Activated T-helper 1 cell treated with anti-CD3 and anti-CD28 coated beads, Interleukin-12 subunit alpha, Interleukin-12 subunit beta, Interleukin-2, Interleukin-4 antibody, amounts not matched to agents 30 ng/mL and 10 ng/mL and 1 ng/mL, durations not matched to agents 14 hours and 24 hours and 36 hours (primary cell): ENCODE measurements around the gene FXYD1. TPM values are rescaled to one million over a fixed set of nuclear protein-coding genes. Genes with fewer than 3 reads are reported as not detected.
"Not testable (repeated sequence)": the region's sequence is repeated elsewhere in the genome, so short reads cannot be mapped to it uniquely, and the experiment has no call there.

Experiments
- DNase-seq: peaks from one replicate; pipeline ENCODE4 v3.0.0; 2021; ENCODE audit warnings: low spot score
- H3K27ac Mint-ChIP-seq: one replicate; pipeline ENCODE4 v1.8.0; 2021; ENCODE audit warnings: mild to moderate bottlenecking, mixed read lengths
- H3K27me3 Mint-ChIP-seq: one replicate; pipeline ENCODE4 v1.8.0; 2022; ENCODE audit warnings: mild to moderate bottlenecking, moderate library complexity, mixed read lengths; ENCODE audit not compliant: insufficient read depth
- H3K36me3 Mint-ChIP-seq: one replicate; pipeline ENCODE4 v1.8.0; 2021; ENCODE audit warnings: low read depth, mixed read lengths
- H3K4me1 Mint-ChIP-seq: one replicate; pipeline ENCODE4 v1.8.0; 2021; ENCODE audit warnings: low read depth, mixed read lengths
- H3K4me3 Mint-ChIP-seq: one replicate; pipeline ENCODE4 v1.8.0; 2021; ENCODE audit warnings: mild to moderate bottlenecking, moderate library complexity, mixed read lengths
- H3K9me3 Mint-ChIP-seq: one replicate; pipeline ENCODE4 v1.8.0; 2021; ENCODE audit warnings: mixed read lengths
- intact Hi-C: fragments of 100-400 bp; cut with micrococcal nuclease; formaldehyde crosslinking; loops from one replicate; pipeline ENCODE4 v1.15.1; 2024
- total RNA-seq: library from RNA; stranded (reverse); gene quantifications from 2 replicates; pipeline ENCODE4 v1.2.3, GENCODE V29; 2022

Gene FXYD1
- total RNA-seq, 1 donor from 2014 or later, result not detected

DNA sequence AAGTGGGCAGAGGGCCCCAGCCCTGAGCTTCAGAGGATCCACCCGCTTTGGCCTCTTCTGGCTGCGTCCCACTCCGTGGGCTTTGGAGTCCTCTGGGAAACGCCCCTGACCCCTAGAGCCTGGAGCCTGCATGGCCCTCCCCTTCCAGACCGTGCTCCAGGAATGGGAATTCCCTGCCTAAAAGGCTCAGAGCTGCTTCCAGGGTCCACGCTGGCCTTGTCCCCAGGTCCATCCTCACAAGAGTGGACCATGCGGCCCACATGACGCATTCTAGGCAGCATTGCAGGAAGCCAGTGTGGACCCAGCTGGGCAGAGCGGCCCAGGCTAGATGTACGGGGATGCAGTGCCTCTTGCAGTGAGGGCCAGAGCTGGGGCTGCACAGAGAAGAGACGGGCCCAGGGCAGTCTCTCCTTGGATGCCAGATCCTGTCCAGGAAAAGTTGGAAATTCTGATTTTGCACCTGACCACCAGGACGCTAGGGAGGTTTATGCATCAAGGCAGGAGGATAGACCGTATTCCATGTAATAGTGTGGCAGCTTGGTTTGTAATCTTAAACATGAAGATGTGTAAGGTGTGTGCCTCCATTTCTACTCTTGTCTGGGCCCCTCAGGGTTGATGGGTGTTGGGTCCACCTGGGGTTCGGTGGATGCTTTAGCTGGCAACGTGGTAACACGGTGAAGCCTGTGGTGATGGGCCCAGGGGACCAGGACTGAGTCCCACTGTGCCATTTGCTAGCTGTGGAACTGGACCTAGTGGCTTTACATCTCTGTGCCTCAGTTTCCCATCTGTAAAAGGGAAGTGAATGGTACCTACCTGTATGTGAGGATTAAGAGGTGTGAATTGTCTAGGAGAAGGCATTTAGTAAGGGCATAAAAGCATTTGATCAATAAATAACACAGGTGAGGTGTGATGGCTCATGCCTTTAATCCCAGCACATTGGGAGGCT lies 37.8 kb upstream of the FXYD1 start:
- no peaks in the 10 kb centered on the region for H3K27me3 Mint-ChIP-seq
- DNase-seq, result no peak
- H3K9me3 Mint-ChIP-seq, result no peaks in the 10 kb centered on the region
- H3K4me1 Mint-ChIP-seq, result no peaks in the 10 kb centered on the region
- intact Hi-C loops, result no loop called here
- no peaks in the 10 kb centered on the region for H3K36me3 Mint-ChIP-seq
- no peak overlapping the region for H3K4me3 Mint-ChIP-seq
- no peak overlapping the region for H3K27ac Mint-ChIP-seq

DNA sequence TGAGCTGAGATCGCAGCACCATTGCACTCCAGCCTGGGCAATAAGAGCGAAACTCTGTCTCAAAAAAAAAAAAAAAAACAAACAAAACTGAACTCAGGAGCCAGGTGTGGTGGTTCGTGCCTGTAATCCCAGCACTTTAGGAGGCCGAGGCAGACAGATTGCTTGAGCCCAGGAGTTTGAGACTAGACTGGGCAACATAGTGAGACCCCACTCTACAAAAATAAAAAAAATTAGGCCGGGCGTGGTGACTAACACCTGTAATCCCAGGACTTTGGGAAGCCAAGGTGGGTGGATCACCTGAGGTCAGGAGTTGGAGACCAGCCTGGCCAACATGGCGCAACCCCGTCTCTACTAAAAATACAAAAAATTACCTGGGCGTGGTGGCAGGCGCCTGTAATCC lies 36.7 kb upstream of the FXYD1 start:
- DNase-seq, result not testable (repeated sequence)

DNA sequence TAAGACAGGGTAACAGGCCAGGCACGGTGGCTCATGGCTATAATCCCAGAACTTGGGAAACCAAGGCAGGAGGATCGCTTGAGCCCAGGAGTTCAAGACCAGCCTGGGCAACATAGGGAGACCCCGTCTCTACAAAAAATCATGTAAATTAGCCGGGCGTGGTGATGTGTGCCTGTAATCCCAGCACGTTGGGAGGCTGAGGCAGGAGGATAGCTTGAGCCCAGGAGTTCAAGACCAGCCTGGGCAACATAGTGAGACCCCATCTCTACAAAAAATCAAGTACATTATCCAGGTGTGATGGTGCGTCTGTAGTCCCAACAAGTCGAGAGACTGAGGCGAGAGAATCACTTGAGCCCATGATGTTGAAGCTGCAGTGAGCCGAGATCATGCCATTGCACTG lies 35.0 kb upstream of the FXYD1 start:
- H3K27ac Mint-ChIP-seq, intact Hi-C loops: not testable (repeated sequence)

More for the DNA sequence above, 36.7 kb upstream of the FXYD1 start:
- H3K9me3 Mint-ChIP-seq, H3K4me3 Mint-ChIP-seq, H3K27me3 Mint-ChIP-seq, H3K4me1 Mint-ChIP-seq, intact Hi-C loops, H3K27ac Mint-ChIP-seq, H3K36me3 Mint-ChIP-seq: not testable (repeated sequence)

DNA sequence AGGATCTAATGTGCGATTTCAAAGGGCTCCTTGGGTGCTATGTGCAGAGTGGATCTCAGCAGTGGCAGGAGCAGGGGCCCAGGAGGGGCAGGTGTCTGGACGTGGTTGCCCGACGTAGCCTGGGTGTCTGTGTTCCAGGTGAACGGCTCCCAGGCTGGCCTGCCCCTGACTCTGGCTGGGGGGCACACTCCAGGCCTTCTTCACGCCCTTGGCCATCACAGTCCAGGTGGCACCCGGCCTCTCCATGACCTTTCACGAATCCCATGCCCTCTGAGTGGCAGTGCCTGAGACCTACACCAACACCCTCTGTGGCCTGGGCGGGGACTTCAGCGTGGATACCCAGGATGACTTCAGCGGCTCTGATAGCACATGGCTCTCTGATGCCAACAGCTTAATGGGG lies 34.3 kb upstream of the FXYD1 start:
- H3K4me1 Mint-ChIP-seq, result peaks cover 14% of the 10 kb centered on the region
- no peak for DNase-seq
- intact Hi-C loops, result no loop called here
- H3K36me3 Mint-ChIP-seq, result no peaks in the 10 kb centered on the region
- H3K9me3 Mint-ChIP-seq, result peaks cover 6% of the 10 kb centered on the region
- H3K27me3 Mint-ChIP-seq, result peaks cover 3% of the 10 kb centered on the region
- H3K27ac Mint-ChIP-seq, result no peak overlapping the region
- H3K4me3 Mint-ChIP-seq, result no peak overlapping the region

More for the DNA sequence above, 35.0 kb upstream of the FXYD1 start:
- not testable (repeated sequence) for H3K9me3 Mint-ChIP-seq, H3K4me3 Mint-ChIP-seq, H3K36me3 Mint-ChIP-seq, DNase-seq, H3K27me3 Mint-ChIP-seq
- peaks cover 14% of the 10 kb centered on the region for H3K4me1 Mint-ChIP-seq

- peaks cover 3% of the 10 kb centered on the region for H3K27me3 Mint-ChIP-seq
Observed at GRCh38 chr19:35105047-35105410, 33.6 kb upstream of the FXYD1 start.

GRCh38 chr19:35105411-35106290 lies 33.0 kb upstream of the FXYD1 start:
- no peak for DNase-seq
- no peaks in the 10 kb centered on the region for H3K36me3 Mint-ChIP-seq
- peaks cover 14% of the 10 kb centered on the region for H3K4me1 Mint-ChIP-seq
- peaks cover 6% of the 10 kb centered on the region for H3K9me3 Mint-ChIP-seq
- peaks cover 3% of the 10 kb centered on the region for H3K27me3 Mint-ChIP-seq
- no peak overlapping the region for H3K4me3 Mint-ChIP-seq
- intact Hi-C loops, result no loop called here
- no peak overlapping the region for H3K27ac Mint-ChIP-seq

More at GRCh38 chr19:35105047-35105410, 33.6 kb upstream of the FXYD1 start:
- H3K9me3 Mint-ChIP-seq, result peaks cover 6% of the 10 kb centered on the region
- peaks cover 14% of the 10 kb centered on the region for H3K4me1 Mint-ChIP-seq
- no peak overlapping the region for H3K4me3 Mint-ChIP-seq
- no peak for DNase-seq
- intact Hi-C loops, result no loop called here
- no peak overlapping the region for H3K27ac Mint-ChIP-seq
- no peaks in the 10 kb centered on the region for H3K36me3 Mint-ChIP-seq

DNA sequence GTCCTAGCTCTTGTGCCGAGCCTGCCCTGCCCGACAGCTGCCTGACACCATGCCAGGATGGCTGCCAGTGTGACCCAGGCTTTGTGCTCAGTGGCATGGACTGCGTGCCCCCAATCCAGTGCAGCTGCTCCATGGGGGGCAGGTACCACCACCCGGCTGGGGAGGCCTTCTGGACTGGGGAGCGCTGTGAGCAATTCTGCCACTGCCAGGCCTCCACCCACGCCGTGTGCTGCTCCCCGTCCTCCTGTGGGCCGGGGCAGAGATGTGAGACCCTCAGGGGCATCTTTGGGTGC lies 32.4 kb upstream of the FXYD1 start:
- Mint-ChIP-seq H3K27ac (no peak overlapping the region), H3K9me3 (peaks cover 6% of the 10 kb centered on the region), H3K36me3 (no peaks in the 10 kb centered on the region), H3K27me3 (peaks cover 3% of the 10 kb centered on the region), H3K4me3 (no peak overlapping the region), H3K4me1 (peaks cover 14% of the 10 kb centered on the region)
- DNase-seq, result no peak
- intact Hi-C loops, result no loop called here

DNA sequence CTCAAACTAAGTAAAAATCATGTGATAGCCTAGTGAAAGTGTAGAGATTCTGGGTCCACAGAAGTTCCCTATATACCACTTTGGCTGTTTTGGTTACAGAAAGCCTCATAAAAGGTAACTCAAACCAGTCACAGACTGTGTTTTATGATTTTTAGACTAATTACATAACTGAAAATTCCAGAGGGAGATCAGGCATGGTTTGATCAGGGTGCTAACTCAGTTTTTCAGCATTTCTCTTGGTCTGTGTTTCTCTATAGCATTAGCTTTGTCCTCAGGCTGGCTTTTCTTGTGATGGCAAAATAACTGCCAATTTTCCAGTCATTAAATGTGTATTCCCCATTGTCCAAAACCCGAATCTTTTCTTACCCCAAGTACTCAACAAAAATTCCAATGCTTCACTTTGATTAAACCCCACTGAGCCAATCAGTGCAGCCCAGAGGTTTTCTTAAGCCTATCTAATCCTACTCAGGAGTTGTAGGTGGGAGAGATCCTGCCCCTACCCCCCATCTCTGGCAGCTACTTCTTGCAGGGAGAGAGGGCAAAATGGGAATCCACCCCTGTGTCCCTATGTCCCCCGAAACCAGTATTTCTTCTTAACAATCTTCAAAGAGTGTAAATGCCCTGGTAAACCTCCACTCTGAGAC lies 31.6 kb upstream of the FXYD1 start:
- DNase-seq, result no peak
- H3K4me3 Mint-ChIP-seq, result no peak overlapping the region
- peaks cover 14% of the 10 kb centered on the region for H3K4me1 Mint-ChIP-seq
- H3K36me3 Mint-ChIP-seq, result no peaks in the 10 kb centered on the region
- H3K9me3 Mint-ChIP-seq, result peaks cover 6% of the 10 kb centered on the region
- intact Hi-C loops, result no loop called here
- peak overlapping the region; percentile 35 for H3K27ac Mint-ChIP-seq
- peaks cover 3% of the 10 kb centered on the region for H3K27me3 Mint-ChIP-seq

- intact Hi-C loops, result no loop called here
- DNase-seq, result no peak
- H3K9me3 Mint-ChIP-seq, result peaks cover 6% of the 10 kb centered on the region
- H3K27me3 Mint-ChIP-seq, result peaks cover 3% of the 10 kb centered on the region
- H3K36me3 Mint-ChIP-seq, result no peaks in the 10 kb centered on the region
- H3K4me1 Mint-ChIP-seq, result peaks cover 14% of the 10 kb centered on the region
- peak overlapping the region; percentile 35 for H3K27ac Mint-ChIP-seq
- no peak overlapping the region for H3K4me3 Mint-ChIP-seq
Observed at GRCh38 chr19:35107545-35107944, 31.1 kb upstream of the FXYD1 start.

GRCh38 chr19:35108730-35109129 lies 29.9 kb upstream of the FXYD1 start:
- Mint-ChIP-seq H3K27me3 (peaks cover 3% of the 10 kb centered on the region), H3K4me3 (no peak overlapping the region), H3K4me1 (peaks cover 14% of the 10 kb centered on the region), H3K36me3 (no peaks in the 10 kb centered on the region), H3K27ac (no peak overlapping the region), H3K9me3 (peaks cover 6% of the 10 kb centered on the region)
- intact Hi-C loops, result no loop called here
- DNase-seq, result no peak

- no peak overlapping the region for H3K4me3 Mint-ChIP-seq
- H3K9me3 Mint-ChIP-seq, result peaks cover 6% of the 10 kb centered on the region
- no peaks in the 10 kb centered on the region for H3K36me3 Mint-ChIP-seq
- DNase-seq, result no peak
- H3K4me1 Mint-ChIP-seq, result peaks cover 17% of the 10 kb centered on the region
- peaks cover 7% of the 10 kb centered on the region for H3K27me3 Mint-ChIP-seq
- no peak overlapping the region for H3K27ac Mint-ChIP-seq
- intact Hi-C loops, result no loop called here
Observed at GRCh38 chr19:35109395-35110112, 29.1 kb upstream of the FXYD1 start.

- no peak for DNase-seq
- no peak overlapping the region for H3K4me3 Mint-ChIP-seq
- H3K27me3 Mint-ChIP-seq, result peaks cover 8% of the 10 kb centered on the region
- H3K9me3 Mint-ChIP-seq, result peaks cover 6% of the 10 kb centered on the region
- intact Hi-C loops, result no loop called here
- no peak overlapping the region for H3K27ac Mint-ChIP-seq
- H3K4me1 Mint-ChIP-seq, result peaks cover 20% of the 10 kb centered on the region
- no peaks in the 10 kb centered on the region for H3K36me3 Mint-ChIP-seq
Observed at GRCh38 chr19:35110974-35111373, 27.6 kb upstream of the FXYD1 start.
